ENCODE data around the gene BOLA2B. TPM values are rescaled to one million over a fixed set of nuclear protein-coding genes. Genes with fewer than 3 reads are reported as not detected.
"Not testable (repeated sequence)": the region's sequence is repeated elsewhere in the genome, so short reads cannot be mapped to it uniquely, and the experiment has no call there.

BOLA2B gene
- total RNA-seq, 1 donor from 2014 or later, result 86.5 TPM

GRCh38 chr16:30191158-30191557 lies 2.3 kb downstream of the BOLA2B start:
- not testable (repeated sequence) for H3K27me3 Mint-ChIP-seq (ENCODE audit: low read depth); H3K36me3 Mint-ChIP-seq (ENCODE audit: low read depth); H3K9me3 Mint-ChIP-seq (ENCODE audit: low read depth); H3K27ac Mint-ChIP-seq (ENCODE audit: unreplicated experiment); H3K4me3 Mint-ChIP-seq (ENCODE audit: unreplicated experiment); H3K4me1 Mint-ChIP-seq (ENCODE audit: low read depth)
- DNase-seq (ENCODE audit: low spot score), result peak; percentile 6

GRCh38 chr16:30187971-30188561 lies 5.4 kb downstream of the BOLA2B start:
- H3K36me3 Mint-ChIP-seq (ENCODE audit: low read depth), result no peaks in the 10 kb centered on the region
- no peak overlapping the region for H3K4me3 Mint-ChIP-seq (ENCODE audit: unreplicated experiment)
- no peak for TF ChIP-seq CTCF (IDR thresholded peaks at IDR 0.05)
- H3K27ac Mint-ChIP-seq (ENCODE audit: unreplicated experiment), result no peak overlapping the region
- no peaks in the 10 kb centered on the region for H3K27me3 Mint-ChIP-seq (ENCODE audit: low read depth)
- H3K9me3 Mint-ChIP-seq (ENCODE audit: low read depth), result no peaks in the 10 kb centered on the region
- H3K4me1 Mint-ChIP-seq (ENCODE audit: low read depth), result peaks cover 9% of the 10 kb centered on the region
- DNase-seq (ENCODE audit: low spot score), result no peak

DNA sequence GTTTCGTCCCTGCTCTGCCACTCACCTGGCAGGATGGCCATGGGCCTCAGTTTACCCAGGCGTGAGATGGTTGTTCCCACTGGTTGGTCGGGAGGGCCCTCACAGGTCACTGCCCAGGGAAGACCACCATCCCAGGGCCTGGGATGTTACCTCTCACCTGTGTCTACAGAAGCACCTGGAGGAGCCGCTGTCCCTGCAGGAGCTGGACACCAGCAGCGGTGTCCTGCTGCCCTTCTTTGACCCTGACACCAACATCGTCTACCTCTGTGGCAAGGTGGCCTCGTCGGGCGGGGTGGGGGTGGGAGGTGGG lies 6.0 kb downstream of the BOLA2B start:
- no peak overlapping the region for H3K4me3 Mint-ChIP-seq (ENCODE audit: unreplicated experiment)
- H3K4me1 Mint-ChIP-seq (ENCODE audit: low read depth), result peaks cover 9% of the 10 kb centered on the region
- no peak overlapping the region for H3K27ac Mint-ChIP-seq (ENCODE audit: unreplicated experiment)

GRCh38 chr16:30186782-30187555 lies 6.5 kb downstream of the BOLA2B start:
- DNase-seq (ENCODE audit: low spot score), result peak; percentile 92
- Mint-ChIP-seq H3K36me3 (ENCODE audit: low read depth) (no peaks in the 10 kb centered on the region), H3K4me1 (ENCODE audit: low read depth) (peaks cover 9% of the 10 kb centered on the region), H3K9me3 (ENCODE audit: low read depth) (no peaks in the 10 kb centered on the region), H3K27ac (ENCODE audit: unreplicated experiment) (no peak overlapping the region), H3K27me3 (ENCODE audit: low read depth) (no peaks in the 10 kb centered on the region), H3K4me3 (ENCODE audit: unreplicated experiment) (no peak overlapping the region)
- TF ChIP-seq CTCF (IDR thresholded peaks at IDR 0.05), result peak; percentile 70

More for the DNA sequence above, 6.0 kb downstream of the BOLA2B start:
- DNase-seq (ENCODE audit: low spot score), result no peak
- no peaks in the 10 kb centered on the region for H3K36me3 Mint-ChIP-seq (ENCODE audit: low read depth)
- H3K27me3 Mint-ChIP-seq (ENCODE audit: low read depth), result no peaks in the 10 kb centered on the region
- H3K9me3 Mint-ChIP-seq (ENCODE audit: low read depth), result no peaks in the 10 kb centered on the region
- peak; percentile 22 for TF ChIP-seq CTCF (IDR thresholded peaks at IDR 0.05)

DNA sequence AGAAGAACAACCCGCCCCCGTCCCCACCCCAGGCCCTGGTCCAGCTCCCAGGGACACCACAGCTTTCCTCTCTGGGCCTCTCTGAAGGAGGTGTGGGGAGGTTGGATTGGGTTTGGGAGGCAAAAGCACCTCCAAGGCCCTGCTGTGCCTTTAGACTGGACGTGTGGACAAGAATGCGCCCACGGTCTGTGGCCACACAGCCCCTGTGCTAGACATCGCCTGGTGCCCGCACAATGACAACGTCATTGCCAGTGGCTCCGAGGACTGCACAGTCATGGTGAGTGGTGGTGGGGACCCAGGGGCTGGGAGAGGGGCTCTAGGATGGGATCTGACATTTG lies 7.1 kb downstream of the BOLA2B start:
- no peaks in the 10 kb centered on the region for H3K9me3 Mint-ChIP-seq (ENCODE audit: low read depth)
- no peaks in the 10 kb centered on the region for H3K27me3 Mint-ChIP-seq (ENCODE audit: low read depth)
- peaks cover 9% of the 10 kb centered on the region for H3K4me1 Mint-ChIP-seq (ENCODE audit: low read depth)
- no peak for TF ChIP-seq CTCF (IDR thresholded peaks at IDR 0.05)
- no peaks in the 10 kb centered on the region for H3K36me3 Mint-ChIP-seq (ENCODE audit: low read depth)
- no peak overlapping the region for H3K27ac Mint-ChIP-seq (ENCODE audit: unreplicated experiment)
- no peak overlapping the region for H3K4me3 Mint-ChIP-seq (ENCODE audit: unreplicated experiment)
- DNase-seq (ENCODE audit: low spot score), result no peak

Measured in chondrocyte (in vitro differentiated cells).